Measurements from ENCODE around the gene NAGLU. TPM values are rescaled to one million over a fixed set of nuclear protein-coding genes. Genes with fewer than 3 reads are reported as not detected.
A peak's percentile ranks its signal among the peaks of the same experiment; 100 is the strongest.

Gene NAGLU
- total and polyA plus RNA-seq, 10 of the 15 experiments (the other 5 are each of a cell fraction or from before 2014, with no cell fraction given), result 0.23 to 27.5 (median 8.9) TPM

GRCh38 chr17:42554250-42555121 lies 18.4 kb downstream of the NAGLU start (continued):
- peak; percentile 97 for TF ChIP-seq POLR2A (IDR thresholded peaks at IDR 0.05; ENCODE audit: low read depth, low read length)
- TF ChIP-seq IRF5 (IDR thresholded peaks at IDR 0.05; ENCODE audit: borderline replicate concordance), result no peak; the same call in 1 of the 2 replicates
- peak; percentile 44; the same call in 1 of the 2 replicates for TF ChIP-seq ZBTB40 (IDR thresholded peaks at IDR 0.05; ENCODE audit: borderline replicate concordance)
- TF ChIP-seq TARDBP (IDR thresholded peaks at IDR 0.05; ENCODE audit: borderline replicate concordance), result no peak
- TF ChIP-seq IRF4 (IDR thresholded peaks at IDR 0.05; ENCODE audit: low read depth, low read length), result no peak
- TF ChIP-seq ZNF217 (IDR thresholded peaks at IDR 0.05), result no peak; the same call in 1 of the 2 replicates
- no peak for TF ChIP-seq CBX5 (IDR thresholded peaks at IDR 0.05; ENCODE audit: low read depth)
- TF ChIP-seq CEBPB (IDR thresholded peaks at IDR 0.05; ENCODE audit: borderline replicate concordance in 1 of 2, low read depth in 2 of 2, low read length in 2 of 2), result no peak
- no peak for TF ChIP-seq CTCF (IDR thresholded peaks at IDR 0.05 in 2 of 3, conservative IDR thresholded peaks at IDR 0.05 in 1 of 3; ENCODE audit: control insufficient read depth in 2 of 3, extremely low read depth in 1 of 3, insufficient read depth in 1 of 3, low read depth in 3 of 3, low read length in 3 of 3)
- peak; percentile 63; the same call in 1 of the 2 replicates for TF ChIP-seq TCF12 (IDR thresholded peaks at IDR 0.05; ENCODE audit: low read depth, low read length)
- 0 out of 2 replicates have a peak, but pooled peaks have one; percentile 10 for TF ChIP-seq MLLT1 (IDR thresholded peaks at IDR 0.05)
- peak; percentile 39 for TF ChIP-seq RELA (IDR thresholded peaks at IDR 0.05; ENCODE audit: borderline replicate concordance, partially characterized antibody)
- no peak for TF ChIP-seq RBBP5 (conservative IDR thresholded peaks at IDR 0.05)
- no peak for TF ChIP-seq ATF2 (IDR thresholded peaks at IDR 0.05; ENCODE audit: low read length)
- TF ChIP-seq SIN3A (IDR thresholded peaks at IDR 0.05; ENCODE audit: low read depth, low read length), result 0 out of 2 replicates have a peak, but pooled peaks have one; percentile 21
- TF ChIP-seq LARP7 (IDR thresholded peaks at IDR 0.05), result peak; percentile 52

Measured in GM12878 (cell line).